Ammon's horn (tissue), 1 donor: ENCODE data around the gene REG1A.

Source experiments
- DNase-seq: peaks from one replicate; pipeline ENCODE4 v3.0.0-alpha.2; 2016; ENCODE audit warnings: low spot score

Gene REG1A

DNA sequence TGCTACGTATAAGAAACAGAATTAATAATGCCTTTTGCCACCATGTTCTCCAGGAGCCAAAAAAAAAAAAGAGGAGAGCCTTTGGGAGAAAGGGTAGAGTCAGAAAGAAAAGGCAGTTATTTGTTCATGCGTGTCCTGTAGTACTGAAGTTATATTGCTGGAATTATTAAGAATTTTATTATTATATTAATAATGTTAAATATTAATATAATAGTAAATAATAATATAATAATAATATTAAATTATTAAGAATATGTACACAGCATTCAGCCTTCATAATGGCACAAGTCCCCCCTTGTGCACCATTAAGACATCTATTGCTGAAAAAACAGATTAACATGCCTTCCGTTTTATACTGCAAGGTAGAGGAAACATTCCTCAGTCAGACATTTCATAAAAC lies 8.1 kb downstream of the REG1A start:
- no peak for DNase-seq

DNA sequence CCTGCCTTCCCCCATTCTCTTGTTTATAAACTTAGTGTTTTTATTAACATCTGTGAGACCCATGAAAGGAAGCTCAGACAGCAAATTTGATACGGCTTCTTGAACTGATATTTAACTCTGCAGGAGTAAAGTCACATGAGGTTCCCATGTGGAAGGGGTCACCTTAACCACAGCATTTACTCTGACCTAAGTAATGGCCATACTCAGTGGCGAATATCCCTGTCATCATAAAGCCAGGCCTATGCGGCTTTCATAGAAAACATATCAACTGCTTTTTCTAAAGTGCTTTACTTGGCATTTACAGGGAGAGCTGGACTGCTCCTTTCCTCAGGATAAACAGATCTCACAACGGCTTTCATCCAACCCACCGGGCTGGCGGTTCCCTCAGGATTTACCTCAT lies 9.0 kb downstream of the REG1A start:
- DNase-seq: no peak

DNA sequence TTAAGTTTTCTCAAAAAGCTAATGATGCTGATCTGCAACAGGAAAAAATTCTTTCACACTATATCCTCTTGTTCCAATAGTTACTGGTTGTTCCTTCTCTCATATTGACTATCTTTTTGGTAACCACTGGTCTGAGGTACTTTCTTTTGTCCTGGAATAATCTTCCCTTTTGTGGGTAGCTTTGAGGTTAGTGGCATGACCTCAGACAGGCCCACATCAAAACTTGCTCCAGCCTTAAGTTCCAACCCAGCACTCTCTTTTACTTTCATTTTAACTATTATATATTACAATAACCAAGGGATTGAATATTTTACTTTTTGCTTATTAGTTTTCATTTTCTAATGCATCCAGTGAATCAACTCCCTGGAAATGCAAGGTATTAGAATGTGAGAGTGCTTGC lies 9.5 kb downstream of the REG1A start:
- no peak for DNase-seq

DNA sequence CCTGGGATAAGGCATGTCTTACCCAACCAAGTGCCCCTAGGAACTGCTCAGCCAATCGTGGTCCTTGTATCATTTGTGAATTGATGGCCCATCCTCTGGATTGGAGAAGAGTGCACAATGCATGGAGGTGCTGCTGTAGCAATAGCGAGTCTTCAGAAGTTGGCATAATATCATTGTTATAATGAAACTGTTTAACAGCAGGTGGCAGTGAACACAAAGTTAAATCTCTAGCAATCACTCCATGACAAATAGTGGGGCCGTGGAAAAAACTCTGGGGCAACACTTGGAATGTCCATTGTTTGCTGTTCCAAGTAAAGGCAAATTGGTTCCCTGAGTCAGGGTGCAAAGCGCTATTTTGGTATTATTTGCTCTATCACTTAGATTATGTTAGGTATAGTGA lies 11.4 kb downstream of the REG1A start:
- peak; percentile 7 for DNase-seq

DNA sequence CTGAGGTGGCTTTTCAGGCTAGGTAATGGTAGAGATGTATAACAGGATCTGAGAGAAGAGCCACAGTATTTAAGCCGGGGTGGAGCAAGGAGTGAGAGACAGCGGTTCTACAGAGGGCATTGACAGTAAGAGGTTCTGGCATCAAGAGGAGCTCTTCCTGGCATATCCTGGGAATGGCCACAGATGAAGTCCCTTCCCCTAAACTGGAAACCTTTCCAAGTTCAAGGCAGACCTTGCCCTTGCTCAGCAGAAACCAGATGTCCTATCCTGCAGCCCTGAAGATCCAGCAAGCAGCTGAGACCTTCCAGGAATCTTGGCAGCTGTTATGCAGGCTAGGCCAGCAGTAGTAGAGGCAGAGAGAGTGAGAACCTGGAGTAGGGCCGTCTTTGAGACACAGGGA lies 18.1 kb downstream of the REG1A start:
- no peak for DNase-seq

DNA sequence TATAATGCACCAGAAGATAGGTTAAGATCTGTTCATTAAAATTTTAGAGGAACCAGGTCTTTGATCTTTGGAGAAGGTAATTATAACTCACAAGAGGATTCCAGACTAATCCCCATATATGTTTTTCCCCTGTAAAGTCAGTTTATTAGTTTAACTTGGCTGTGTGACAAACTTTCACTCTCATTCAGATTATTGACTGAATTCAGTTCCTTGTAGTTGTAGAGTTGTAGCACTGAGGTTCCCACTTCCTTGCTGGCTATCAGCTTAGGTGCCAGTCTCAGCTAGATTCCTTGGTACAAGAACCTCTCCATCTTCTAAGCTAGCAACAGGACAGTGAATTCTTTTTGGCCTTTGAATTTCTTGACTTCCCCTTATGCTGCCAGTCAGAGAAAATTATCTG lies 19.1 kb downstream of the REG1A start:
- no peak for DNase-seq

DNA sequence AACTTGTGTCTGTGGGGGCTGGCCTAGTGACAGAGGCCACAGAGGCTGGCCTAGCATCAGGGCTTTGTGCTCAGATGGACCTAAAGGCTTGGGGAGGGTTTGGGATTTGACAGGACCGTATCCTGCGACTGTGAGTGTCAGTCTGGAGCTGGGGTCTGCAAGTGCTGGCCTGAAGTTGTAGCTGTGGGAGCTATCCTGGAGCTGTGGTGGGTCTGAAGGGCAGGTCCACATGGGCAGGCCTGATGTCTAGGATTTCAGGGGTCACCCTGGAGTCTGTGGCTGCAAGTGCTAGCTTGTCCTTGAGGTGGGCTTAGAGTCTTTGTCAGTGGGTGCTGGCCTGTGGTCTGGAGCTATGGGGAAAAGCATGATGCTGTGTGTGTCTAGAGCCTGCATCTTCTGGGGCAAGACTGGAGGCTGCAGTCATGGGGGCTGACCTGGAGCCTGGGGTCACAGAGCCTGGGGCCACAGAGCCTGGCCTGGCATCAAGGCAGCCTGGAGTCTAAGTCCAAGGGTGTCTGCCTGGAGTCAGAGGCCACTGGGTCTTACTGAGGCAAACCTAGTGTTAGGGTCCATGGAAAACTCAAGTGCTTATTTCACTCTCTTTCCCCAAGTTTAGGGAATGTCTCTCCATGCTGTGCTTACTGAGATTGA lies 35.7 kb downstream of the REG1A start:
- DNase-seq: no peak

DNA sequence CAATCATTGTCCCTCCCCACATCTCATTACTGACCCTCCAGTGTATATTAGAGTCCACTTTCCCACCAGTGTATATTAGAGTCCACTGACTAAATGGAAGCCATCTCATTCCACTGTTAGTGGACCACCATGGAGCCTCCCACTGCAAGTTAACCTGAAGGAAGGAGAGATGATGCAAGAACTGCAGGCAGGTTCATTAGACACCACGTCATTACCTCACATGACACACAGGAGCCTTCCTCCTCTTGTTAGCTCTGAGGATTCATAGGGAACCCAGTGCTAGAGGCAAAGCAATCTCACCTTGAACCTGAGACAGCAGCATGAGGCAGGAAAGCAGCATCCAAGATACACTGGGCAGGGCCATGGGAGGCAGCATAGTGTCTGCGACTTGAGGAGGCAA lies 38.7 kb downstream of the REG1A start:
- no peak for DNase-seq

DNA sequence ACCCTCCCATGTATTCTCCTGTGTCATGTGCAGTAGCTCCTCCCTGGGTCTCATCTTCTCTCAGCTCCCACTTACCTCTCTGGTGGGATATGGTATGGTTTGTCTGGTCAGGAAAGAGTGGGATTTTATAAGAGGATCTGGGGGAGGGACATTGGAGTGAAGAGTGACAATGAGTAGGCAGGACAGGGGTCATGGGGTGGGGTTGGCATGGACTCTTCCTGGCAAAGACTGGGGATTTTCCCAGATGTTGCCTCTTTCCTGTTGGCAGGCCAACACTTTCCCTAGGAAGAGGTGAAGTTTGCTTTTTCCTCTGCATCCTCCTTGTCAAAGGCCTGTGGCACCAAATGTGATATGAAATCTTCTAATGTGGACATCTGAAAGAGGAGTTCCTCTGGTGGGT lies 39.4 kb downstream of the REG1A start, which contains the start of gene REG3A:
Gene REG3A (minus strand): TSS at position 101 of the 400 bp plus-strand sequence. CDS start 348 bp downstream, outside the sequence.
- no peak for DNase-seq

DNA sequence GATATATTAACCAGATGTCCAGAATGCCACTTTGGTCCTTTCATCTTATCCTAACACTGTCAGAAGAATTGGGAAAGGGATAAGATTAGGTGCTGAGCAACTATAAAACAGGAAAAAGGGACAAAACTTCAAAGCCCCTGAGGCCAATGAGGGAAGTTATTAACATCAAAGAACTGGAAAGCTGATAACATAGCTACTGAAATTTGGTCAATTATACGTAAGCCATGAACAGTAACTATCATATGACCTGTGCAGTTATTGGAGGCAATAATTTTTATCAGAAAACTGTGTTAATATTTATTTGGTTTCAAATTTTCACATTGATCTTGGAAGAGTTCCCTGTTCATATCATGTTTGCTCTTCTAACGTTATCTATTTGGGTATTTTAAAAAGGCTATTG lies 41.8 kb downstream of the REG1A start:
- DNase-seq: no peak

DNA sequence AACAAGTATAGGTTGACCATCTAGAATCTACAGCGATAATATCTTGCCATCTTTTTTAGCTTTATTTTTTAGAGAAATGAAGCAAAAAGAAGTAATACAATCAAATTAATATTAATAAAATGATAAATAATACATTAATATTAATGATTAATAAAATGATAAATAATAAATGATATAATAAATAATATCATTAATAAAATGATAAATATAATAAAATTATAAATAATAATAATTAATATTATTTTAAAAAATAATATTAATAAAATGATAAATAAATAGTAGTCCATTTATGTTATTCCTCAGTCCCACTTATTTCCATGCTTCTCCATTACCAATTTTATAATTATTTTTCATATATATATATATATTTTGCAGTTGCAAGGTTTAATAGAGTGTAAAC lies 42.5 kb downstream of the REG1A start:
- DNase-seq: no peak

DNA sequence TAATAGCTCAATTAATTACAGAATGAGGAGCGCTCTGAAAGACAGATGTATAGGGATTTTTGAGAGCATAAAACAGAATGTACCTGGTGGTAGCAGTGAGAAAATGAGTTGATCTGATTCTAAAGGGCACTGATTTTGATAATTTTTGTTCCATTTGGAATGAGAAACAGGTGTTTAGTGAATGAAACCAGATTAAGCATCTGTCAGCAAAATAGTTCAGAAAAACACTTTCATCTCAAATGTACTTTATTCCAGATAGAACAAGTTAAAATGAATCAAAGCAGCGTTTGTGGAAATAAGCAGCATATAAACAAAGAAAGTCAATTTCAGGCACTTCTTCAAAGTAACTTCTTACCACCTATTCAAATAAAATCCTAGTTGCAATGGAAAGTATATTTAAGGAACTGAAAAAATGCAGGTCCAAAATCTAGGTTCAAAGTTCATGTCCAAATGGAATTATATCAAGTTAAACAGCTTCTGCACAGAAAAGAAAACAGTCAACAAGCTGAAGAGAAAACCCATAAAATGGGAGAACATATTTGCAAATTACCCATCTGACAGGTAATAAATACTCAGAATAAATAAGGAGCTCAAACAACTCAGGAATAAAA lies 51.2 kb downstream of the REG1A start:
- DNase-seq: no peak
